ENCODE measurements around the gene TPP2.

TPP2 gene

DNA sequence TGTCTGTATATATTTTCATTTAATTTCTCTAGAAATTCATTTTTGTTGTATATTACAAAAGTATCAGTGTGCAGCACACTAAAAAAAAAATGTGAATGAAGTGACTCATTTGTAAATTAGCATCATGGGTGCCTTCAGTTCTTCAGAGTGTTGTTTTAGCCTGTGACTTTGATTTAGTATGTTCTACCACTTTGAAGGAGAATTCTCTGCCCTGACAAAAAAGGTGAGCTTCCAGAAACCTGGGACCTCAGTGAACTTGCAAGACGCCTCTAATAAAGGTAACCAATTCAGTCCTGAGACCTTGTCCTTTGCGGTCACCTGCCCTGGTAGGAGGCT, 95.7 kb downstream of the TPP2 start:
- no peak overlapping the region for H3K4me2 ChIP-seq (ENCODE audit: low read depth, low read length)
- no peak for DNase-seq
- TF ChIP-seq EZH2phosphoT487 (IDR thresholded peaks at IDR 0.05; ENCODE audit: low read length) (no peak), EZH2 (optimal IDR thresholded peaks at IDR 0.05; ENCODE audit: low read depth, low read length) (no peak)
- TF ChIP-seq, protein P1, sequence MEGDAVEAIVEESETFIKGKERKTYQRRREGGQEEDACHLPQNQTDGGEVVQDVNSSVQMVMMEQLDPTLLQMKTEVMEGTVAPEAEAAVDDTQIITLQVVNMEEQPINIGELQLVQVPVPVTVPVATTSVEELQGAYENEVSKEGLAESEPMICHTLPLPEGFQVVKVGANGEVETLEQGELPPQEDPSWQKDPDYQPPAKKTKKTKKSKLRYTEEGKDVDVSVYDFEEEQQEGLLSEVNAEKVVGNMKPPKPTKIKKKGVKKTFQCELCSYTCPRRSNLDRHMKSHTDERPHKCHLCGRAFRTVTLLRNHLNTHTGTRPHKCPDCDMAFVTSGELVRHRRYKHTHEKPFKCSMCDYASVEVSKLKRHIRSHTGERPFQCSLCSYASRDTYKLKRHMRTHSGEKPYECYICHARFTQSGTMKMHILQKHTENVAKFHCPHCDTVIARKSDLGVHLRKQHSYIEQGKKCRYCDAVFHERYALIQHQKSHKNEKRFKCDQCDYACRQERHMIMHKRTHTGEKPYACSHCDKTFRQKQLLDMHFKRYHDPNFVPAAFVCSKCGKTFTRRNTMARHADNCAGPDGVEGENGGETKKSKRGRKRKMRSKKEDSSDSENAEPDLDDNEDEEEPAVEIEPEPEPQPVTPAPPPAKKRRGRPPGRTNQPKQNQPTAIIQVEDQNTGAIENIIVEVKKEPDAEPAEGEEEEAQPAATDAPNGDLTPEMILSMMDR (IDR thresholded peaks at IDR 0.05; ENCODE audit: low read length) = no peak
- no peak overlapping the region for H3K27ac ChIP-seq (ENCODE audit: low read length)
- no peak overlapping the region for H3K9ac ChIP-seq (ENCODE audit: low read length)
- H2AFZ ChIP-seq (ENCODE audit: low read length) = no peak overlapping the region
- H3F3A ChIP-seq (ENCODE audit: insufficient read depth, low read length) = peaks cover 5% of the 10 kb centered on the region; the same call in 1 of the 2 replicates
- no peaks in the 10 kb centered on the region for H3K79me2 ChIP-seq (ENCODE audit: low read length)
- no peaks in the 10 kb centered on the region for H3K4me1 ChIP-seq (ENCODE audit: low read length)
- H3K27me3 ChIP-seq (replicated peaks; ENCODE audit: insufficient read depth, low read length) = no peaks in the 10 kb centered on the region
- no peaks in the 10 kb centered on the region for H3K9me2 ChIP-seq (replicated peaks; ENCODE audit: insufficient read depth, low read length)
- no peak overlapping the region for H3K4me3 ChIP-seq (ENCODE audit: low read length)
- no peaks in the 10 kb centered on the region for H4K20me1 ChIP-seq (ENCODE audit: insufficient read depth, low read length)
- no peaks in the 10 kb centered on the region for H3K9me3 ChIP-seq (replicated peaks; ENCODE audit: insufficient read depth, low read length)
- H3K36me3 ChIP-seq (replicated peaks; ENCODE audit: insufficient read depth, low read length) = no peaks in the 10 kb centered on the region

GRCh38 chr13:102693250-102693649, 96.5 kb downstream of the TPP2 start:
- no peak for DNase-seq
- H4K20me1 ChIP-seq (ENCODE audit: insufficient read depth, low read length) = no peaks in the 10 kb centered on the region
- H3F3A ChIP-seq (ENCODE audit: insufficient read depth, low read length) = no peaks in the 10 kb centered on the region
- H3K4me3 ChIP-seq (ENCODE audit: low read length) = no peak overlapping the region
- no peaks in the 10 kb centered on the region for H3K9me2 ChIP-seq (replicated peaks; ENCODE audit: insufficient read depth, low read length)
- H3K4me1 ChIP-seq (ENCODE audit: low read length) = no peaks in the 10 kb centered on the region
- H3K27me3 ChIP-seq (replicated peaks; ENCODE audit: insufficient read depth, low read length) = no peaks in the 10 kb centered on the region
- no peaks in the 10 kb centered on the region for H3K36me3 ChIP-seq (replicated peaks; ENCODE audit: insufficient read depth, low read length)
- H3K27ac ChIP-seq (ENCODE audit: low read length) = no peak overlapping the region
- no peak overlapping the region for H3K9ac ChIP-seq (ENCODE audit: low read length)
- no peaks in the 10 kb centered on the region for H3K79me2 ChIP-seq (ENCODE audit: low read length)
- TF ChIP-seq, protein P1 (IDR thresholded peaks at IDR 0.05; ENCODE audit: low read length) = no peak
- TF ChIP-seq EZH2phosphoT487 (IDR thresholded peaks at IDR 0.05; ENCODE audit: low read length) (no peak), EZH2 (optimal IDR thresholded peaks at IDR 0.05; ENCODE audit: low read depth, low read length) (no peak)
- H2AFZ ChIP-seq (ENCODE audit: low read length) = no peak overlapping the region
- H3K4me2 ChIP-seq (ENCODE audit: low read depth, low read length) = no peak overlapping the region
- H3K9me3 ChIP-seq (replicated peaks; ENCODE audit: insufficient read depth, low read length) = no peaks in the 10 kb centered on the region

DNA sequence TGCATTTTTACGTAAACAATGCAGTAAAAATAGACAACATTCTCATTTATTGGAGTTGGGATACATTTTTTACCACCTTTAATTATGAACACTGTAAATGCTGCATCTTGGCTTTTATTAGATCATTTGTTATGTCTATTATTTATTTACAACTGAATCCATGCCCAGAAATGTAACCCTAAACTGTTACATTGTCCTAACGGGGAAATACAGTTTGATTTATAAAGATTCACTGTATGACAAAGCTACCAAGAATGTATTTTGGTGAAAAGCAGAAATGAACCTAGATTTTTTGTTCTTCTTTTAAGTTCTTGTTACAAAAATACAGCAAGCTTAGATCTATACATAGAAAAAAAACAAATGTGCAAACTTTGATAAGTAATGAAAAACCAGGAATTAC, 97.0 kb downstream of the TPP2 start:
- Histone ChIP-seq H3K4me2 (ENCODE audit: low read depth, low read length) (no peak overlapping the region), H2AFZ (ENCODE audit: low read length) (no peak overlapping the region), H3K79me2 (ENCODE audit: low read length) (no peaks in the 10 kb centered on the region), H3K9ac (ENCODE audit: low read length) (no peak overlapping the region), H4K20me1 (ENCODE audit: insufficient read depth, low read length) (no peaks in the 10 kb centered on the region), H3K27ac (ENCODE audit: low read length) (no peak overlapping the region), H3K27me3 (replicated peaks; ENCODE audit: insufficient read depth, low read length) (no peaks in the 10 kb centered on the region), H3K9me3 (replicated peaks; ENCODE audit: insufficient read depth, low read length) (no peaks in the 10 kb centered on the region), H3F3A (ENCODE audit: insufficient read depth, low read length) (no peaks in the 10 kb centered on the region), H3K4me3 (ENCODE audit: low read length) (no peak overlapping the region), H3K9me2 (replicated peaks; ENCODE audit: insufficient read depth, low read length) (no peaks in the 10 kb centered on the region), H3K4me1 (ENCODE audit: low read length) (no peaks in the 10 kb centered on the region), H3K36me3 (replicated peaks; ENCODE audit: insufficient read depth, low read length) (no peaks in the 10 kb centered on the region)
- no peak for DNase-seq
- no peak for TF ChIP-seq EZH2phosphoT487 (IDR thresholded peaks at IDR 0.05; ENCODE audit: low read length)
- no peak for TF ChIP-seq EZH2 (optimal IDR thresholded peaks at IDR 0.05; ENCODE audit: low read depth, low read length)
- TF ChIP-seq, protein P1 (IDR thresholded peaks at IDR 0.05; ENCODE audit: low read length) = no peak
